Dendritic cell treated with granulocyte-macrophage colony-stimulating factor and Interleukin-4, amounts not matched to agents 40 ng/mL and 50 ng/mL, for 4 days (primary cell): ENCODE measurements around the gene IQGAP2.
"Not testable (repeated sequence)": the region's sequence is repeated elsewhere in the genome, so short reads cannot be mapped to it uniquely, and the experiment has no call there.

Experiments used
- H3K27ac Mint-ChIP-seq: one replicate; pipeline ENCODE4 v1.8.0; 2022; ENCODE audit warnings: mild to moderate bottlenecking, mixed read lengths
- H3K27me3 Mint-ChIP-seq: one replicate; pipeline ENCODE4 v1.8.0; 2022; ENCODE audit warnings: mild to moderate bottlenecking, mixed read lengths
- H3K36me3 Mint-ChIP-seq: one replicate; pipeline ENCODE4 v1.8.0; 2022; ENCODE audit warnings: low read depth, mixed read lengths
- H3K4me1 Mint-ChIP-seq: one replicate; pipeline ENCODE4 v1.8.0; 2022; ENCODE audit warnings: low read depth, mixed read lengths
- H3K4me3 Mint-ChIP-seq: one replicate; pipeline ENCODE4 v1.8.0; 2022; ENCODE audit warnings: mild to moderate bottlenecking, moderate library complexity, mixed read lengths
- H3K9me3 Mint-ChIP-seq: one replicate; pipeline ENCODE4 v1.8.0; 2022; ENCODE audit warnings: mixed read lengths
- intact Hi-C: fragments of 100-400 bp; cut with micrococcal nuclease; formaldehyde crosslinking; loops from one replicate; pipeline ENCODE4 v1.15.0; 2022

Gene IQGAP2

GRCh38 chr5:76736679-76737556 lies 333.8 kb downstream of the IQGAP2 start:
- no peak overlapping the region for H3K4me3 Mint-ChIP-seq
- intact Hi-C loops = no loop called here
- peaks cover 9% of the 10 kb centered on the region for H3K4me1 Mint-ChIP-seq
- peaks cover 4% of the 10 kb centered on the region for H3K27me3 Mint-ChIP-seq
- no peak overlapping the region for H3K27ac Mint-ChIP-seq
- H3K9me3 Mint-ChIP-seq = no peaks in the 10 kb centered on the region
- H3K36me3 Mint-ChIP-seq = no peaks in the 10 kb centered on the region

- H3K9me3 Mint-ChIP-seq = no peaks in the 10 kb centered on the region
- H3K27ac Mint-ChIP-seq = no peak overlapping the region
- peaks cover 9% of the 10 kb centered on the region for H3K4me1 Mint-ChIP-seq
These were observed 334.8 kb downstream of the IQGAP2 start for GRCh38 chr5:76737846-76738245.

GRCh38 chr5:76741506-76741905 lies 338.4 kb downstream of the IQGAP2 start:
- H3K27ac Mint-ChIP-seq, H3K36me3 Mint-ChIP-seq, H3K27me3 Mint-ChIP-seq, H3K9me3 Mint-ChIP-seq, H3K4me3 Mint-ChIP-seq, intact Hi-C loops, H3K4me1 Mint-ChIP-seq: not testable (repeated sequence)

More at GRCh38 chr5:76737846-76738245, 334.8 kb downstream of the IQGAP2 start:
- intact Hi-C loops = no loop called here
- Mint-ChIP-seq H3K36me3 (no peaks in the 10 kb centered on the region), H3K4me3 (no peak overlapping the region), H3K27me3 (peaks cover 4% of the 10 kb centered on the region)

- no peaks in the 10 kb centered on the region for H3K9me3 Mint-ChIP-seq
- peaks cover 9% of the 10 kb centered on the region for H3K4me1 Mint-ChIP-seq
- H3K36me3 Mint-ChIP-seq = no peaks in the 10 kb centered on the region
- H3K27me3 Mint-ChIP-seq = peaks cover 4% of the 10 kb centered on the region
- intact Hi-C loops = no loop called here
- no peak overlapping the region for H3K4me3 Mint-ChIP-seq
- H3K27ac Mint-ChIP-seq = no peak overlapping the region
These were observed 339.5 kb downstream of the IQGAP2 start for GRCh38 chr5:76742583-76742982.

- intact Hi-C loops = no loop called here
- Mint-ChIP-seq H3K4me3 (no peak overlapping the region), H3K27ac (no peak overlapping the region), H3K4me1 (no peaks in the 10 kb centered on the region), H3K27me3 (no peaks in the 10 kb centered on the region), H3K36me3 (no peaks in the 10 kb centered on the region), H3K9me3 (no peaks in the 10 kb centered on the region)
These were observed 341.5 kb downstream of the IQGAP2 start for GRCh38 chr5:76744632-76745031.

GRCh38 chr5:76745670-76746069 lies 342.6 kb downstream of the IQGAP2 start:
- Mint-ChIP-seq H3K27me3 (no peaks in the 10 kb centered on the region), H3K36me3 (no peaks in the 10 kb centered on the region), H3K27ac (no peak overlapping the region), H3K4me1 (no peaks in the 10 kb centered on the region), H3K9me3 (no peaks in the 10 kb centered on the region), H3K4me3 (no peak overlapping the region)
- intact Hi-C loops = no loop called here

- Mint-ChIP-seq H3K27ac (no peak overlapping the region), H3K4me3 (no peak overlapping the region), H3K27me3 (no peaks in the 10 kb centered on the region), H3K36me3 (no peaks in the 10 kb centered on the region), H3K4me1 (no peaks in the 10 kb centered on the region), H3K9me3 (no peaks in the 10 kb centered on the region)
- intact Hi-C loops = no loop called here
These were observed 343.6 kb downstream of the IQGAP2 start for GRCh38 chr5:76746677-76747076.

GRCh38 chr5:76747706-76748105 lies 344.6 kb downstream of the IQGAP2 start:
- no peaks in the 10 kb centered on the region for H3K4me1 Mint-ChIP-seq
- H3K27ac Mint-ChIP-seq = no peak overlapping the region
- intact Hi-C loops = no loop called here
- no peak overlapping the region for H3K4me3 Mint-ChIP-seq
- no peaks in the 10 kb centered on the region for H3K27me3 Mint-ChIP-seq
- no peaks in the 10 kb centered on the region for H3K9me3 Mint-ChIP-seq
- H3K36me3 Mint-ChIP-seq = no peaks in the 10 kb centered on the region

- Mint-ChIP-seq H3K9me3 (no peaks in the 10 kb centered on the region), H3K27me3 (no peaks in the 10 kb centered on the region), H3K4me3 (no peak overlapping the region), H3K4me1 (no peaks in the 10 kb centered on the region), H3K27ac (no peak overlapping the region), H3K36me3 (no peaks in the 10 kb centered on the region)
- intact Hi-C loops = no loop called here
These were observed 348.2 kb downstream of the IQGAP2 start for GRCh38 chr5:76751291-76751690.

- Mint-ChIP-seq H3K9me3 (no peaks in the 10 kb centered on the region), H3K4me1 (no peaks in the 10 kb centered on the region), H3K27me3 (no peaks in the 10 kb centered on the region), H3K4me3 (no peak overlapping the region), H3K36me3 (no peaks in the 10 kb centered on the region), H3K27ac (no peak overlapping the region)
- intact Hi-C loops = no loop called here
These were observed 351.6 kb downstream of the IQGAP2 start for GRCh38 chr5:76754668-76755078.

- Mint-ChIP-seq H3K9me3 (no peaks in the 10 kb centered on the region), H3K4me3 (no peak overlapping the region), H3K27me3 (no peaks in the 10 kb centered on the region), H3K36me3 (no peaks in the 10 kb centered on the region), H3K4me1 (no peaks in the 10 kb centered on the region), H3K27ac (no peak overlapping the region)
- intact Hi-C loops = no loop called here
These were observed 352.9 kb downstream of the IQGAP2 start for GRCh38 chr5:76755779-76756637.

- H3K36me3 Mint-ChIP-seq = no peaks in the 10 kb centered on the region
- H3K27ac Mint-ChIP-seq = no peak overlapping the region
- intact Hi-C loops = no loop called here
- no peaks in the 10 kb centered on the region for H3K4me1 Mint-ChIP-seq
- H3K9me3 Mint-ChIP-seq = no peaks in the 10 kb centered on the region
- H3K4me3 Mint-ChIP-seq = no peak overlapping the region
- H3K27me3 Mint-ChIP-seq = peaks cover 1% of the 10 kb centered on the region
These were observed 354.0 kb downstream of the IQGAP2 start for GRCh38 chr5:76757049-76757448.
